Peyer's patch (tissue), 4 donors: ENCODE measurements around the gene NAT14.

Experiments
- POLR2A ChIP-seq, 2 donors: fragments of 450-650 bp; IDR thresholded peaks; one replicate each; pipeline ENCODE4 v1.5.1; 2017; ENCODE audit warnings: antibody characterized with exemption in 2 of 2, mild to moderate bottlenecking in 2 of 2, moderate library complexity in 2 of 2
- TF ChIP-seq, protein P1 (sequence below), 6 experiments: fragments of 450-650 bp in 4 of 6; fragments of 200-600 bp in 2 of 6; sonication (generic) in 1 of 6; IDR thresholded peaks; one replicate each; pipeline ENCODE4 v1.5.1; 2017 to 2019; ENCODE audit warnings: antibody characterized with exemption in 6 of 6, mild to moderate bottlenecking in 3 of 6, moderate library complexity in 1 of 6

DNA sequence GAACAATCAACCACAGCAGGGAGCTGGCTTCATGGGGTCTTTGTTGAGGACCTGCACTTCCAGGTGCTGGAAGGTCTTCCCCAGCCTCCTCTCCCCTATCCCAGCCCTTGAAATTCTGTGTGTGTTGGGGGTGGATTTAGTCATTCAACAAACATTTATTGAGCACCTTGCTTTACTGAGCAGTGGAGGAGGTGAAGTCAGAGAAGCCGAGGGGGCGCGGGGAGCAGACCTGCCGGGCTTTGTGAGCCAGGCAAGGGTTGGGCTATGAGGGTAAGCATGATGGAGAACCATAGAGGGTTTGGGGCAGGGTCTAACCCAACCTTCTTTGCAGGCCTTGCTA is 17.0 kb upstream of the NAT14 start:
- no peak for TF ChIP-seq POLR2A (IDR thresholded peaks at IDR 0.05)
- TF ChIP-seq, protein P1, sequence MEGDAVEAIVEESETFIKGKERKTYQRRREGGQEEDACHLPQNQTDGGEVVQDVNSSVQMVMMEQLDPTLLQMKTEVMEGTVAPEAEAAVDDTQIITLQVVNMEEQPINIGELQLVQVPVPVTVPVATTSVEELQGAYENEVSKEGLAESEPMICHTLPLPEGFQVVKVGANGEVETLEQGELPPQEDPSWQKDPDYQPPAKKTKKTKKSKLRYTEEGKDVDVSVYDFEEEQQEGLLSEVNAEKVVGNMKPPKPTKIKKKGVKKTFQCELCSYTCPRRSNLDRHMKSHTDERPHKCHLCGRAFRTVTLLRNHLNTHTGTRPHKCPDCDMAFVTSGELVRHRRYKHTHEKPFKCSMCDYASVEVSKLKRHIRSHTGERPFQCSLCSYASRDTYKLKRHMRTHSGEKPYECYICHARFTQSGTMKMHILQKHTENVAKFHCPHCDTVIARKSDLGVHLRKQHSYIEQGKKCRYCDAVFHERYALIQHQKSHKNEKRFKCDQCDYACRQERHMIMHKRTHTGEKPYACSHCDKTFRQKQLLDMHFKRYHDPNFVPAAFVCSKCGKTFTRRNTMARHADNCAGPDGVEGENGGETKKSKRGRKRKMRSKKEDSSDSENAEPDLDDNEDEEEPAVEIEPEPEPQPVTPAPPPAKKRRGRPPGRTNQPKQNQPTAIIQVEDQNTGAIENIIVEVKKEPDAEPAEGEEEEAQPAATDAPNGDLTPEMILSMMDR (IDR thresholded peaks at IDR 0.05): peak in 1 of 6 experiments; percentile 10
